Fibroblast of gingiva (primary cell): ENCODE measurements around the gene DNAH5.

ENCODE experiments used
- DNase-seq: peaks from one replicate; pipeline ENCODE4 v3.0.0-alpha.2; 2011; ENCODE audit warnings: low read depth

DNAH5 gene

GRCh38 chr5:13934921-13935320 lies 9.6 kb downstream of the DNAH5 start:
- no peak for DNase-seq

GRCh38 chr5:13934125-13934524 lies 10.4 kb downstream of the DNAH5 start:
- no peak for DNase-seq

GRCh38 chr5:13932561-13932960 lies 11.9 kb downstream of the DNAH5 start:
- no peak for DNase-seq

- DNase-seq = no peak
These were observed 12.5 kb downstream of the DNAH5 start for GRCh38 chr5:13932011-13932410.

GRCh38 chr5:13930541-13931171 lies 13.8 kb downstream of the DNAH5 start:
- DNase-seq = no peak

GRCh38 chr5:13926731-13927130 lies 17.8 kb downstream of the DNAH5 start:
- no peak for DNase-seq

GRCh38 chr5:13921578-13921977 lies 22.9 kb downstream of the DNAH5 start:
- DNase-seq = no peak

- no peak for DNase-seq
These were observed 24.7 kb downstream of the DNAH5 start for GRCh38 chr5:13919786-13920185.

GRCh38 chr5:13919087-13919486 lies 25.4 kb downstream of the DNAH5 start:
- no peak for DNase-seq

GRCh38 chr5:13917061-13917460 lies 27.4 kb downstream of the DNAH5 start:
- DNase-seq = no peak

- no peak for DNase-seq
These were observed 30.5 kb downstream of the DNAH5 start for GRCh38 chr5:13913962-13914361.

GRCh38 chr5:13910637-13911288 lies 33.7 kb downstream of the DNAH5 start:
- DNase-seq = no peak

- DNase-seq = no peak
These were observed 34.3 kb downstream of the DNAH5 start for GRCh38 chr5:13910201-13910600.

GRCh38 chr5:13909271-13909670 lies 35.2 kb downstream of the DNAH5 start:
- DNase-seq = no peak

- DNase-seq = no peak
These were observed 45.9 kb downstream of the DNAH5 start for GRCh38 chr5:13898569-13898968.

GRCh38 chr5:13878357-13878756 lies 66.1 kb downstream of the DNAH5 start:
- DNase-seq = no peak

- DNase-seq = no peak
These were observed 77.7 kb downstream of the DNAH5 start for GRCh38 chr5:13866792-13867191.

GRCh38 chr5:13865312-13865711 lies 79.2 kb downstream of the DNAH5 start:
- DNase-seq = no peak

GRCh38 chr5:13860146-13860545 lies 84.3 kb downstream of the DNAH5 start:
- no peak for DNase-seq

GRCh38 chr5:13859270-13860065 lies 85.0 kb downstream of the DNAH5 start:
- DNase-seq = no peak

- no peak for DNase-seq
These were observed 101.2 kb downstream of the DNAH5 start for GRCh38 chr5:13843175-13843846.

- DNase-seq = no peak
These were observed 111.0 kb downstream of the DNAH5 start for GRCh38 chr5:13833440-13833839.

- no peak for DNase-seq
These were observed 113.1 kb downstream of the DNAH5 start for GRCh38 chr5:13831351-13831750.
